Neural cell (in vitro differentiated cells): ENCODE results near the gene ZNF655.

Experiments used
- EZH2 ChIP-seq: fragments of 200-600, 300-800 bp; shearing (Covaris generic), sonication (generic); IDR thresholded peaks from 2 replicates; pipeline ENCODE4 v1.6.1; 2014; ENCODE audit warnings: antibody characterized with exemption, low read length, borderline replicate concordance, mild to moderate bottlenecking; ENCODE audit not compliant: insufficient read depth, poor library complexity, severe bottlenecking
- POLR2AphosphoS5 ChIP-seq: IDR thresholded peaks from 2 replicates; pipeline ENCODE4 v1.6.1; 2012
- TF ChIP-seq, protein P1 (sequence below): fragments of 450-650 bp; IDR thresholded peaks from 2 replicates; pipeline ENCODE4 v1.5.1; 2014; ENCODE audit warnings: antibody characterized with exemption, mild to moderate bottlenecking, moderate library complexity; ENCODE audit not compliant: poor library complexity, severe bottlenecking

DNA sequence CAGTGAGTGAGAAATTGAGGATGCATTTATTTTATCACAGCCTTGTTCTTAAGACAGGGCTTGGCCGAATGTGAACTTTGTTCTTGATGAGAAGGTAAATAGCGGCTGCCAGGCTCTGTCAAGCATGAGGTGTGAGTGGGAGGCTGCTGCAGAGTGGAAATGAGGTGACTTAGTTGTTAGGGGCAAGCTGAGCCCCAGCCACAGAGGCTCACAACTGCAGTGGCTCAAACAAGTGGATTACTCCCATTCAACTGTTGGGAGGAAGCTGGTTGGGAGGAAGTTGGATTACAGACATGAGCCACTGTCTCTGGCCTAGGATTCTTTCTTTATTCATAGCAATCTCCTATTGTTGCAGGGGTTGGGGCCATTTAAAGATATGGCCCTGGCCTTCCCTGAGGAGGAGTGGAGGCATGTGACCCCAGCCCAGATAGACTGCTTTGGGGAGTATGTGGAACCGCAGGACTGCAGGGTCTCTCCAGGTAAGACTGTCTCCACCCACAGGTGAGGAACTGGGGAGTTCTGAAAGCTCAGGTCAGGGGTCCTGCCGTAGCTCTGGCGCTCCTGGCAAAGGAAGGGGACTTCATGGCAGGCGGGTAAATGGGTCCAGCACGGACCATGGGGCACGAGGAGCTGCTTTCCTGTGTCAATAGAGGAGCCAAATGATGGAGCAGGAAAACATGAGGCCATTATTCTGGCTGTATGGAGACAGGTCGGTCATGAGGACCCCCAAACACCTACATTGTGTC, 65.4 kb downstream of the ZNF655 start:
- TF ChIP-seq, protein P1, sequence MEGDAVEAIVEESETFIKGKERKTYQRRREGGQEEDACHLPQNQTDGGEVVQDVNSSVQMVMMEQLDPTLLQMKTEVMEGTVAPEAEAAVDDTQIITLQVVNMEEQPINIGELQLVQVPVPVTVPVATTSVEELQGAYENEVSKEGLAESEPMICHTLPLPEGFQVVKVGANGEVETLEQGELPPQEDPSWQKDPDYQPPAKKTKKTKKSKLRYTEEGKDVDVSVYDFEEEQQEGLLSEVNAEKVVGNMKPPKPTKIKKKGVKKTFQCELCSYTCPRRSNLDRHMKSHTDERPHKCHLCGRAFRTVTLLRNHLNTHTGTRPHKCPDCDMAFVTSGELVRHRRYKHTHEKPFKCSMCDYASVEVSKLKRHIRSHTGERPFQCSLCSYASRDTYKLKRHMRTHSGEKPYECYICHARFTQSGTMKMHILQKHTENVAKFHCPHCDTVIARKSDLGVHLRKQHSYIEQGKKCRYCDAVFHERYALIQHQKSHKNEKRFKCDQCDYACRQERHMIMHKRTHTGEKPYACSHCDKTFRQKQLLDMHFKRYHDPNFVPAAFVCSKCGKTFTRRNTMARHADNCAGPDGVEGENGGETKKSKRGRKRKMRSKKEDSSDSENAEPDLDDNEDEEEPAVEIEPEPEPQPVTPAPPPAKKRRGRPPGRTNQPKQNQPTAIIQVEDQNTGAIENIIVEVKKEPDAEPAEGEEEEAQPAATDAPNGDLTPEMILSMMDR, result no peak
- TF ChIP-seq POLR2AphosphoS5 (no peak), EZH2 (no peak)
